Kidney (tissue), 14 donors: Measurements from ENCODE around the gene NPW. TPM values are rescaled to one million over a fixed set of nuclear protein-coding genes. Genes with fewer than 3 reads are reported as not detected.

Experiments used
- DNase-seq, 5 donors: peaks; one replicate each; pipeline ENCODE4 v3.0.0-alpha.2; 2013 to 2020
- FAIRE-seq: peaks from 2 replicates; lab custom pipeline; 2012; peaks lifted over from hg19 to GRCh38; lab: Jason Lieb, UNC
- H3K27ac ChIP-seq, 2 donors: one replicate each; pipeline ENCODE4 v1.7.0; 2013; ENCODE audit warnings: low read depth in 2 of 2, low read length in 2 of 2, inconsistent platforms in 1 of 2
- H3K27me3 ChIP-seq: one replicate; pipeline ENCODE4 v1.7.1; 2013; ENCODE audit warnings: low read length, inconsistent platforms; ENCODE audit not compliant: control insufficient read depth, insufficient read depth
- H3K36me3 ChIP-seq, 3 donors: one replicate each; pipeline versions ENCODE4 v1.7.0 to v1.7.1; 2013; ENCODE audit warnings: low read length in 3 of 3, control low read depth in 1 of 3, inconsistent platforms in 1 of 3; ENCODE audit not compliant: insufficient read depth in 3 of 3, control insufficient read depth in 2 of 3
- H3K4me1 ChIP-seq, 3 donors: one replicate each; pipeline versions ENCODE4 v1.7.0 to v1.7.1; 2013; ENCODE audit warnings: low read length in 3 of 3, inconsistent platforms in 1 of 3, low read depth in 1 of 3; ENCODE audit not compliant: control insufficient read depth in 2 of 3, insufficient read depth in 2 of 3
- H3K4me3 ChIP-seq, 3 donors: one replicate each; pipeline versions ENCODE4 v1.7.0 to v1.8.1; 2013; ENCODE audit warnings: low read length in 3 of 3, control low read depth in 1 of 3, inconsistent platforms in 1 of 3
- H3K9ac ChIP-seq, 3 donors: one replicate each; pipeline versions ENCODE4 v1.7.0 to v1.7.1; 2013; ENCODE audit warnings: low read length in 3 of 3, control low read depth in 1 of 3, inconsistent platforms in 1 of 3
- H3K9me3 ChIP-seq, 3 donors: one replicate each; pipeline versions ENCODE4 v1.7.0 to v1.7.1; 2013; ENCODE audit warnings: low read length in 3 of 3, control low read depth in 1 of 3, inconsistent platforms in 1 of 3; ENCODE audit not compliant: control insufficient read depth in 2 of 3, insufficient read depth in 1 of 3
- CTCF ChIP-seq: IDR thresholded peaks from 3 replicates; pipeline ENCODE4 v1.5.1; 2012; ENCODE audit warnings: mild to moderate bottlenecking, moderate library complexity, borderline replicate concordance; ENCODE audit not compliant: insufficient read depth; ENCODE audit errors: extremely low read depth
- intact Hi-C: fragments of 100-400 bp; cut with DNase I; formaldehyde crosslinking; loops from one replicate; pipeline ENCODE4 v1.11.1; 2022
- polyA plus RNA-seq: library from polyadenylated mRNA; stranded (reverse); fragments of 350-450 nt; fragmentation: Illumina TruSeq; extraction: RNeasy Lipid Tissue Mini Kit (QIAGEN cat#74804); gene quantifications from one replicate; pipeline ENCODE4 v1.2.3, GENCODE V29; 2014; ENCODE audit warnings: low read depth, low replicate concordance; ENCODE audit not compliant: insufficient read depth
- total RNA-seq: library from RNA; stranded (reverse); fragmentation: NEBNext Ultra II Directional; extraction: Animal tissue kit (Norgen Biotek cat#: 25700); gene quantifications from one replicate; pipeline ENCODE4 v1.2.1, GENCODE V29; 2021
- donor health status: control.
- donor health status: control.
- donor health status: control.
- donor health status: control.
- donor health status: control.
- donor health status: DM: yes; HTN: yes; CAD: no.
- donor health status: Normal renal cell carcinoma (clear cell type).

NPW gene
- total and polyA plus RNA-seq, 2 donors from 2014 or later: not detected

GRCh38 chr16:1976216-1976520 is 43.4 kb upstream of the NPW start:
- Histone ChIP-seq H3K4me3 (no peak overlapping the region), H3K4me1 (peaks cover 0 to 10% (median 4%) of the 10 kb centered on the region in 3 donors), H3K36me3 (peaks cover 0 to 21% (median 13%) of the 10 kb centered on the region in 3 donors), H3K9ac (no peak overlapping the region), H3K27ac (no peak overlapping the region), H3K27me3 (peaks cover 14% of the 10 kb centered on the region), H3K9me3 (no peaks in the 10 kb centered on the region)
- DNase-seq: peak in 1 of 5 donors; percentile 43
- no peak for TF ChIP-seq CTCF
- no peak for FAIRE-seq
- intact Hi-C loops: no loop called here

DNA sequence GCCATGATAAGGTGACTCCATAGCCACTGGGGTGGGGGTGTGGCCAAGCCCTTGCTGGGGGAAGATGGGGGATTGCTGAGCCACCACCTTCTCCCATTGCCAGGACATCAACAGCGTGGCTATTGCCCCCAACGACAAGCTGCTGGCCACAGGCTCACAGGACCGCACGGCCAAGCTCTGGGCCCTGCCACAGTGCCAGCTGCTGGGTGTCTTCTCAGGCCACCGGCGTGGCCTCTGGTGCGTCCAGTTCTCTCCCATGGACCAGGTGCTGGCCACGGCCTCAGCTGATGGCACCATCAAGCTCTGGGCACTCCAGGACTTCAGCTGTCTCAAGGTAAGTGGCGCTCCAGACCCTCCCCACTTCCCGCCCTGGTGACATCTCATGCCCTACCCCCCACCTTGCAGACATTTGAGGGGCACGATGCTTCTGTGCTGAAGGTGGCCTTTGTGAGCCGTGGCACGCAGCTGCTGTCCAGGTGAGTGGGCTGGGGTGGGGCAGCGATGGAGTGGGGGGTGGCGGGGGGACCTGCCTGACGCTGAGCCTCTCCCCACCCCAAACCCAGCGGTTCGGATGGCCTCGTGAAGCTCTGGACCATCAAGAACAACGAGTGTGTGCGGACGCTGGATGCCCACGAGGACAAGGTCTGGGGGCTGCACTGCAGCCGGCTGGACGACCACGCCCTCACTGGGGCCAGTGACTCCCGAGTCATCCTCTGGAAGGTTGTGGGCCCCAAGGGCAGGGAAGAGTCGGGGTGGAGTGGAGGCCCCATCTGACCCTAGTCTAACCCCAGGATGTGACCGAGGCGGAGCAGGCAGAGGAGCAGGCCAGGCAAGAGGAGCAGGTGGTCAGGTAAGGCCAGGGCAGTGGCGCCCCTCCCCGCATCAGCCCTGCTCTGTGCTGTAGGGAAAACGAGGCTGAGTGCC is 42.4 kb upstream of the NPW start:
- Histone ChIP-seq H3K36me3 (peaks cover 0 to 21% (median 13%) of the 10 kb centered on the region in 3 donors), H3K9ac (no peak overlapping the region), H3K4me1 (peaks cover 0 to 10% (median 4%) of the 10 kb centered on the region in 3 donors), H3K27me3 (peaks cover 25% of the 10 kb centered on the region), H3K27ac (no peak overlapping the region), H3K9me3 (no peaks in the 10 kb centered on the region), H3K4me3 (no peak overlapping the region)
- no peak for TF ChIP-seq CTCF
- intact Hi-C loops: no loop called here
- FAIRE-seq (no peak), DNase-seq (peak in 1 of 5 donors; percentile 61)

DNA sequence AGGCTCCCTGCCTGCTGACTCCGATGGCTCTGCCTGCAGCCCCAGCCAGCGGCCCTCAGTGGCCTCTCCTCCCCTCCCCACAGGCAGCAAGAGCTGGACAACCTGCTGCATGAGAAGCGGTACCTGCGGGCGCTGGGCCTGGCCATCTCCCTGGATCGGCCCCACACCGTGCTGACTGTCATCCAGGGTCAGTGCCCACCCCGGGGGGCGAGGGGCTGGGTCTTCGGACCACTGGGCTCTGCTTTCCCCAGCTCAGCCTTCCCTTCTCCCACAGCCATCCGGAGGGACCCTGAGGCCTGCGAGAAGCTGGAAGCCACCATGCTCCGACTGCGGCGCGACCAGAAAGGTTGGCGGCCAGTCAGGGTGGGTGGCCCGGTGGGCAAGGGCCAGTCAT is 41.7 kb upstream of the NPW start:
- Histone ChIP-seq H3K4me3 (no peak overlapping the region), H3K9me3 (no peaks in the 10 kb centered on the region), H3K4me1 (peaks cover 0 to 3% (median under 1%) of the 10 kb centered on the region in 3 donors), H3K27me3 (peaks cover 30% of the 10 kb centered on the region), H3K36me3 (peaks cover 0 to 21% (median 13%) of the 10 kb centered on the region in 3 donors), H3K9ac (no peak overlapping the region), H3K27ac (no peak overlapping the region)
- no peak for FAIRE-seq
- intact Hi-C loops: no loop called here
- no peak for DNase-seq
- TF ChIP-seq CTCF: no peak
